UCSD-AML1 (cell line): ENCODE measurements around the gene HS6ST3.
"Not testable (repeated sequence)": the region's sequence is repeated elsewhere in the genome, so short reads cannot be mapped to it uniquely, and the experiment has no call there.

ENCODE experiments used
- DNase-seq: peaks from one replicate; lab custom pipeline; 2025; ENCODE audit not compliant: unreplicated experiment; lab: John Stamatoyannopoulos, UW

Gene HS6ST3

GRCh38 chr13:96426167-96426566 lies 336.3 kb downstream of the HS6ST3 start:
- DNase-seq: no peak

- no peak for DNase-seq
These were observed 339.0 kb downstream of the HS6ST3 start for GRCh38 chr13:96428911-96429310.

GRCh38 chr13:96431044-96431581 lies 341.2 kb downstream of the HS6ST3 start:
- DNase-seq: no peak

- no peak for DNase-seq
These were observed 354.8 kb downstream of the HS6ST3 start for GRCh38 chr13:96444676-96445075.

GRCh38 chr13:96449920-96450319 lies 360.0 kb downstream of the HS6ST3 start:
- no peak for DNase-seq

GRCh38 chr13:96450326-96451020 lies 360.6 kb downstream of the HS6ST3 start:
- DNase-seq: no peak

- DNase-seq: no peak
These were observed 364.6 kb downstream of the HS6ST3 start for GRCh38 chr13:96454466-96454865.

- DNase-seq: no peak
These were observed 370.7 kb downstream of the HS6ST3 start for GRCh38 chr13:96460609-96461008.

- no peak for DNase-seq
These were observed 383.7 kb downstream of the HS6ST3 start for GRCh38 chr13:96473526-96474180.

GRCh38 chr13:96474181-96474557 lies 384.3 kb downstream of the HS6ST3 start:
- DNase-seq: no peak

GRCh38 chr13:96475103-96475502 lies 385.2 kb downstream of the HS6ST3 start:
- no peak for DNase-seq

- no peak for DNase-seq
These were observed 391.6 kb downstream of the HS6ST3 start for GRCh38 chr13:96481482-96481881.

- no peak for DNase-seq
These were observed 400.6 kb downstream of the HS6ST3 start for GRCh38 chr13:96490496-96490989.

GRCh38 chr13:96491103-96491502 lies 401.2 kb downstream of the HS6ST3 start:
- DNase-seq: no peak

GRCh38 chr13:96492766-96493165 lies 402.9 kb downstream of the HS6ST3 start:
- DNase-seq: no peak

- no peak for DNase-seq
These were observed 409.7 kb downstream of the HS6ST3 start for GRCh38 chr13:96499656-96500055.

- no peak for DNase-seq
These were observed 411.0 kb downstream of the HS6ST3 start for GRCh38 chr13:96500953-96501352.

GRCh38 chr13:96503481-96503880 lies 413.6 kb downstream of the HS6ST3 start:
- DNase-seq: no peak

- DNase-seq: no peak
These were observed 421.7 kb downstream of the HS6ST3 start for GRCh38 chr13:96511587-96511986.

GRCh38 chr13:96519380-96519779 lies 429.5 kb downstream of the HS6ST3 start:
- DNase-seq: no peak

- DNase-seq: not testable (repeated sequence)
These were observed 434.6 kb downstream of the HS6ST3 start for GRCh38 chr13:96524398-96525020.

GRCh38 chr13:96525715-96526114 lies 435.8 kb downstream of the HS6ST3 start:
- DNase-seq: no peak
